Measurements from ENCODE around the gene SHH.

SHH gene

GRCh38 chr7:155804897-155805825 is 7.1 kb downstream of the SHH start:
- peak; percentile 36 for DNase-seq

GRCh38 chr7:155804431-155804831 is 7.8 kb downstream of the SHH start:
- no peak for DNase-seq

DNA sequence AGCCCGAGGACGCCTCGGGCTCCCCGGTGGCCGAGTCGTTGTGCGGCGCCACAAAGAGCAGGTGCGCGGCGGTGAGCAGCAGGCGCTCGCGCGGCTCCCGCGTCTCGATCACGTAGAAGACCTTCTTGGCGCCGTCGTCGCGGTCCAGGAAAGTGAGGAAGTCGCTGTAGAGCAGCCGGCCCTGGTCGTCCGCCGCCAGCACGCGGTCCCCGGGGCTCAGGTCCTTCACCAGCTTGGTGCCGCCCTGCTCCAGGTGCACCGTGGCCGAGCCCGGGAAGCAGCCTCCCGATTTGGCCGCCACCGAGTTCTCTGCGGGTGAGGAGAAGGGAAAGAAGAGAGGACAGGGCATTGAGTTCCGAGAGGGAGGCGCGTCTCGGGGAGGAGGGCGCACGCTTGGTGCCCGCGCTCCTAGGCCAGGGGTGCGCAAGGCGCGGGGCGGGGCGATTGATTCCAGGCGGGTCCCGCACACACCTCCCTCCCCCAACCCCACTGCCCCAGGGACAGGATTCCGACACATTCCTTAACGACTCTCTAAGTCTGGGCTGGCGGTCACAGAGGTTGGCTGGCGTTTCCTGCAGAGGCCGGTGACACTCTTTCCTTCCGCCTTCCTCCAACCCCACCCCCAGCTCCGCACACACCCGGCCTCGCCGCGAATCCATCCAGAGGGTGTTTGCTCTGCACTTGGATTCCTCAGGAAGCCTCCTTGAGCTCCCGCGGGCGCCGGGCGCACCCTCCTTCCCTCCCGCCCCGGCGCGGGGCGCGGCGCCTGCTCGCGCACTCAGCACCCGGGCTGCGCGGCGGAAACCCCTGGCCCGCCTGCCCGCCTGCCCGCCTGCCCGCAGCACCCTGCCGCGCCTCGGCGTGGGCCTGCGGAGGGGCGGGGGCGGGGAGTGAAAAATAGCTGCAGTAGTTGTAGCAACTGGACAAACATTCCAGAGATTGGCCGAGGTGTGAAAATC is 8.6 kb downstream of the SHH start:
- DNase-seq = no peak

DNA sequence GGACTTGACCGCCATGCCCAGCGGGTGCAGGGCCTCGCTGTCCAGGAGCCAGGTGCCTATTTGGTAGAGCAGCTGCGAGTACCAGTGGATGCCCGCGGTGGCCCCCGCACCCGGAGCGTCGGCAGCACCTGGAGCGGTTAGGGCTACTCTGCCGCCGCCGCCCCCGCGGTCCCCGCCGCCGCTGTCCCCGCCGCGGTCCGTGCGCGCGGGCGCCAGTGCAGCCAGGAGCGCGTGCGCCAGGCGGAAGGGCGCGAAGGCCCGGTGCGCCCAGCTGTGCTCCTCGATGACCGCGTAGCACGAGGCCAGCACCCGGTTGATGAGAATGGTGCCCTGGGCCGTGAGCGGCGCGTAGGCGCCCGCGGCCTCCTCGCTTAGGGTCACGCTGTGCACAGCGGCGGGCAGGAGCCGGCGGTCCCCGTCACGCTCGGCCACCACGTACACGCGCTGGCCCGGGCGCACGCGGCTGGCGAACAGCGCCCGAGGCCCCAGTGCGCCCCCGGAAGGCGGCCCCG is 9.3 kb downstream of the SHH start:
- no peak for DNase-seq

DNA sequence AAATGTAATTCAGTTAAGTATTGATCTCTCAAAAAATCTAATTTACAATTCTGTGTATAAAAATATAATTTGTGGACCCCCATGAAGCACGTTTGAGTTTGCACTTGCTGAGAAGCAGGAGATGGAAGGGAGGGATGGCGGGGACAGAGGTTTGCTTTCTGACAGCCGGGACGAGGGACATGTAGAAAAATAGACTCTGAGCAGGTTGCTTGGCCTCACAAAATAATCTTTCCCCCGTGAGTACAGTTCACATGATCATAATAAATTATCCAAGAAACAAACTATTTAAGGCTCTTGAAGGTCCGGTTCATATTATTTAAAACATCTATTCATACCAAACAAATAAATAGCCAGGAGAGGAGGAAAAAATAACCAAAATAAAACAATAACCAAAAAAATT is 10.0 kb downstream of the SHH start:
- DNase-seq = no peak

DNA sequence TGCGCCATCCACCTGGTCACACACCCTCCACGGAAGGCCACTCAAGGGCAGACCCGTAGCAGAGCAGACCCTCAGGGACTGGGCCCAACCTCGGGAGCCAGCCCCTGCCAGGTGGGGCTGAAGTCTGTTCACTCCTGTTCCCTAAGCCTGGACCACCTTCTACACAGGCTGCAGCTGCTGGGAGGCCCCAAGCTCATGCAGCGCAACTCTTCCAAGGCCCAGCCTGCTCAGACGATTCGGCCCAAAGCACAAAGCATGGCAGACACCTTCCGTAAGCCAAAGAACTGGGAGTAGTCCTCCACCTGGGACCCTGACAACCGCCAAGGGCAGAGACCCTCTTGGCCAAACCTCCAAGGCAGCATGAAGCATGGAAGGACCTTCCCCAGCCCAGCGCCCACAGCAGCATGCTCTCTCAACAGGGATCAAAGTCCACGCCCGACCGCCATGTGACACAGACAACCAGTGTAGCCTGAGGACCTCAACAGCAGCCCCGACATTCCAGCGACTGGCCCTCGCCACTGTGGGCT is 11.5 kb downstream of the SHH start:
- no peak for DNase-seq

GRCh38 chr7:155800301-155800700 is 12.0 kb downstream of the SHH start:
- no peak for DNase-seq

- DNase-seq = no peak
Measured at GRCh38 chr7:155799514-155799913, 12.7 kb downstream of the SHH start.

DNA sequence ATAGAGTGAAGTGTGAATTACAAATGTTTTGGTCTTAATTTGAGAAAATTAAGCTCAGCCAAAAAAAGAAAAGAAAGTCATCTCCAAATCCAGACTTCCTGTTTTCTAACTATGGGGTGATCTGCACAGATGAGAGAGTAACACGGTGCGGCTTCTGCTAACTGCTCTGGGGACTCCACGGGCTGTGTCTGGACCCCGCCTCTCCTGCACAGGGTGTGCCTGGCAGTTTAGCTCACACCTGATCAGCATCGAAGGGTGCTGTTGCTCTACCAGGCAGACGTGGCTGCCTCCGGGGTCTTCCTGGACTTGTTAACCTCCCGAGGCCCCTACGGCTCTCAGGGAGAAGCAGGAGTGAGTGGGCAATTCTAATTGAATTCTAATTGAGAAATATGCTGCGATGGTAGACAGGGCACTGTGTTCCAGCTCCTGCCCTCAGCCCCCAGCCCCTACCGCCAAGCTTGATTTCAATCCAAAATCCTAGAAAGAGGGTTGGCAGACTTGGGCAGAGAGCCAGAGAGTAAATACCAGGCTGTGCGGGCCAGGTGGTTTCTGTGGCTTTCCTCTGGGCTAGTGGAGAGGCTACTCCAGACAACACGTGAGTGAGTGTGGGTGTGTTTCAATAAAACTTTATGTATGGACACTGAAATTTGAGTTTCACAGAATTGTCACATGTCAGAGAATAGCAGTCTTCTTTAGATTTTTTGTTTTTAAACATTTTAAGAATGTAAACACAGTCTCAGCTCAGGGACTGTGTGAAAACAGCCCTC is 13.4 kb downstream of the SHH start:
- DNase-seq = no peak

DNA sequence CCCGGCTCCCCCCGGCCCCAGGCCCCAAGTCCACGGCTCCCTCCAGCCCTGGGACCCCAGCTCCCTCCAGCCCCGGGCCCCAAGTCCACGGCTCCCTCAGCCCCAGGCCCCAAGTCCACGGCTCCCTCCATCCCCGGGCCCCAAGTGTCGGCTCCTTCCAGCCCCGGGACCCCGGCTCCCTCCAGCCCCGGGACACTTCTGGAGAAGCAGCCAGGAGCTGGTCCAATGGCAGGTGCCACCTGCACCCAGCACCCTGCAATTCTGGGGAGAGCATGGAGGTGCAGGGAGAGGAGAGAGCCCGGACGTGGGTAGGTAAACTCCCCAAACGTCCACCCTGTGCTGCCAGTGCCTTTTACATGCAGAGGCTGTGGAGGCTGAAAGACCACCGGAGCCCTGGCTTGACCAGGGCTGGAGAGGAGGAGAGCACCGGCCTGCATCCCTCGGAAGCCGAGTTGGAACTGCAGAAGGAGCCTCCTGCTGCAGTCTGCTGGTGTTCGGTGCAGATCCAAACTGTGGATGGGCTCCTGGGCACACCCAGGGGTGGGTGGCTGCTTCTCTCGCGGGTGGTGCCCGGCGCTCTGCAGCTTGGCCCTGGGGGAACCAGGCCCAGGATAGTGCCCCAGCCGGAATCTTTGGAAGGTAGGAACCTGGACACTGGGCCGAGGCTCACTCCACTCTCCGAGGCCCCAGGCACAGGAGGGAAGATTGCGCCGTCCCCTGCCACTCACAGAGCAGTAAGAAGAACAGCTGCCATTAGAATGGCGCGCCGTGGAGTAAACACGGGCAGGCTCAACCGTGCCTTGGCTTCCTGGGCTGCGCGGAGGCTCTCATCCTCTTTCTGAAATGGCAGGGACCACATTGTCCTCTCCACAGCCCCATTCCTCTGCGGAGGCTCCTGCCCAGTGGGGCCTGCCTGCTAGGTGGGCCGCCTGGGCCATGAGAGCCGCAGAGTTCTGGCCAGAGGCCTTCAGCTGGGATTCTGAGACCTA is 14.7 kb downstream of the SHH start:
- no peak for DNase-seq

GRCh38 chr7:155796381-155797261 is 15.6 kb downstream of the SHH start:
- DNase-seq = no peak

GRCh38 chr7:155795951-155796350 is 16.3 kb downstream of the SHH start:
- DNase-seq = no peak

- no peak for DNase-seq
Measured at GRCh38 chr7:155795401-155795800, 16.9 kb downstream of the SHH start.

- no peak for DNase-seq
Measured at GRCh38 chr7:155794196-155794595, 18.1 kb downstream of the SHH start.

GRCh38 chr7:155793720-155794119 is 18.5 kb downstream of the SHH start:
- DNase-seq = no peak

DNA sequence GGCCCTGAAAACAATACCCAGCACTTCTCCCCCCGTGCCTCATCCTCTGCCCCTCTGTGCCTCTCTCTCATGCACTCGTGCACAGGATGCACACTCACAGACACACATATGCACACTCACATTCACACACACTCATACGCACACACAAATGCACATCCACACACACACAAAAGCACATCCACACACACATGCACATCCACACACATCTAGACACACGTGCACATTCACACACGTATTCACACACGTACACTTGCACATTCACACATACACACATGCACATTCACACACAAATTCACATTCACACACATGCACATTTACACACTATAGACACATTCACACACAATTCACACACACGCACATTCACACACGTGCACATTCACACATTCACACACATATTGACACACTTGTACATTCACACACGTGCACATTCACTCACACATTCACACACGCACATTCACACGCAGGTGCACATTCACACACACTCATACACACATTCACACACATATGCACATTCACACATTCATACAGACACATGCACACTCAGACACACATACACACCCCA is 19.2 kb downstream of the SHH start:
- no peak for DNase-seq

DNA sequence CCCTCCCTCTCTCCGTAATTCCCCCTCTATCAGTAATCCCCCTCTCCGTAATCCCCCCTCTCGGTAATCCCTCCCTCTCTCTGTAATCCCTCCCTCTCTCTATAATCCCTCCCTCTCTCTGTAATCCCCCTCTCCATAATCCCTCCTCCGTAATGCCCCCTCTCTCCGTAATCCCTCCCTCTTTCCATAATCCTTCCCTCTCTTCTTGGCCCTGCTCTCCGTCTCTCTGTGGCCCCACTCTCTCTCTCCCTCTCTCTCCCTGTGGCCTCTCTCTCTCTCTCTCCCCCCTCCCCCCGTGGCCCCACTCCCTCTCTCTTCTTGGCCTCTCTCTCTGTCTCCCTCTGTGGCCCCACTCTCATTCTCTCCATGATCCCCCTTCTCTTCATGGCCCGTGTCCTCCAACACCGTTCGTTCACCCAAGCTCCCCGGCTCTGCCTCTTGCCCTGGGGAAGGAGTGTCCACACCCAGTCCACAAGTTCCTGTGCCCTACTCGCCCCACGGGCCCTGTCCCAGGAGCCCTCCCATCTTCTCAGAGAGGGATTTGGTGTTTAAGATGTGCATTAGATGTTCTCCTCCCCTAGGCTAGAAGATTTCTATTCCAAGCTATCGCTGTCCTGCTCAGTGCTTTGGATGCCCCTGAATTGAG is 19.8 kb downstream of the SHH start:
- DNase-seq = no peak

DNA sequence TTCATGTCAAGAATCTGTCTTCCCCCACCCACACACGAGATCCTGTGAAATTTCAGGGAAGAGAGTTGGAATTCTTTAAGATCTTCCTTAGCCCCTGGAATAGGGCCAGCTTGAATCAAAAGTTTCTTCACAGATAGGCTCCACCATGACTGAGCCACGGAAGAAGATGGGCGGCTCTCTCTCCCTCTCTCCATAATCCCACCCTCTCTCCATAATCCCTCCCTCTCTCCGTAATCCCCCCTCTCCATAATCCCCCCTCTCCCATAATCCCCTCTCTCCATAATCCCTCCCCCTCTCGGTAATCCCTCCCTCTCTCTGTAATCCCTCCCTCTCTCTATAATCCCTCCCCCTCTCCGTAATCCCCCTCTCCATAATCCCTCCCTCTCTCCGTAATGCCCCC is 20.4 kb downstream of the SHH start:
- DNase-seq = no peak

DNA sequence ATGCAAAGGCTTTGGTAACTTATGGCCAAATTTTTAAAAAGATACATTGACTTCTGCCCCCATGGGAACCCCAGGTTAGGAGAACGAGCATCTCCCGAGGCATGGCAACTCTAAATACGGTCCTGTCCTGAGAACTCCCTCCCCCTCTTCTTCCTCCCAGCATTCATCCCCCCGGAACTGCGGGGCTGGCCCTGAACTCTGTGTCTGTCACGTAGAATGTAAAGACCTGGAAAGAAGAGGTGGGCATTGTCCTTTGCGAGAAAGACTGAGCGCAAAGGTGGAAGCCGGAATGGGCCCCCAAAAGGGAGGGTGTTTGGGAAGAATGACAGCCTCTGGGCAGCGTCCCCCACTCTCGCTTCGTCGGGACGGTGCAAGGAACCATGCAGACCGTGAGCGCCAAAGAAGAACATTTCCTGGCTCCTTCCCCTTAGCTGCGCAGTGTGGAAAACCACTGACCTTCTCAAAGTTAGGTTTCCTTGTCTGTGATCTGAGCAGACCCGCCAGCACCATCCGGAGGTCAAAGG is 21.0 kb downstream of the SHH start:
- DNase-seq = no peak

All from GOT3 (cell line).